Measurements from ENCODE around the gene KIF13A.
"Not testable (repeated sequence)": the region's sequence is repeated elsewhere in the genome, so short reads cannot be mapped to it uniquely, and the experiment has no call there.

KIF13A gene

DNA sequence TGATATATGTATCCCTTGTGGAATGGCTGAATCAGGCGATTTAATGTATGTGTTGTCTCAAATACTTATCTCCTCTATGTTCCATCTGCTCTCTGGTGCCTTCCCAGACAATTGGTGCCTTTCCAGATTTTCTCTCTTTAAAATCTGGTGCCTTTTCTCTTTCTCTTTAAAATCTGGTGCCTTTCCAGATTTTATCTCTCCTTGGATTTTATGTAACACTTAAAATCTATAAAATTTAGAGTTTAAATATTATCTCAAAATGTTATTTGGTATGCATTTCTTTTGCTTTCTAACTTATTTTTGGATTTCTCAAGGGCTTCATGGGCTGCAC is 116.3 kb downstream of the KIF13A start:
- DNase-seq (ENCODE audit: low spot score) = no peak

DNA sequence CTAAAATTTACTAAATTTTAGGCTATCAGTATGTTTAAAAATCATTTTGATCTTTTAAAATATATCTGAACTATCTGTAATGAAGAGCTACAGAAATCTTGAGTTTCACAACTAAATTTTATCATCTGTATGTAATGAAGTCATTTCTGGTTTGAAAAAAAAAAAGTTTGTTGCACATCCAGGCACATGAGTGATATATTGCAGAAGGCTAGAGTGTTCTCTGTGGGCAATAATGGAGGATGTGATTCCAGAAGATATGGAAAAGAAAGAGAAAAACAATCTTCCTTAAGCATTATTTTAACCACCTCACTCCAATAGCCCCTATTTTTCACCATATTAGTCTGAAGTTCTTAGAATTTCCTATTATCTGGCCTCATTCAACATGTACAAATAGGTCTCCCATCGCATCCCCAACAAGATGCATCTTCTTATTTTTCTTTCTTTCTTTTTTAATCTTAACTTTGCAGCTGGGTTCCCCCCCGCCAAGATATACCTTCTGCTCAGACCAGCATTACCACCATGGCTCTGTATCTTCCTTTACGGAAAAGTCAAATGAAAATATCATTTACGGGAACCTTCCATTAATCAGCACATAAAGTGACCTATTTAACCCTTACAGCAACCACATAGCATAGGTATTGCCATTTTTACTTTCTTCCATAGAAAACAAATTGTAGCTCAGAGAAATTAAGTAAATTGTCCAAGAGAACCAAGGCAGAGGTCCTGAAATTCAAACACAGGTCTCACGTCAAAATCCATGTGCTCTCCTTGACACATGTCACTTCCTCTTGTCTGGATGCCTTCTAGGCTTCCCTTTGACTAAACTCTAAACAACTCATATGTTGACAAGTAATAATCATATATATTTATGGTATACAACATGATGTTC is 116.9 kb downstream of the KIF13A start:
- no peak for DNase-seq (ENCODE audit: low spot score)

DNA sequence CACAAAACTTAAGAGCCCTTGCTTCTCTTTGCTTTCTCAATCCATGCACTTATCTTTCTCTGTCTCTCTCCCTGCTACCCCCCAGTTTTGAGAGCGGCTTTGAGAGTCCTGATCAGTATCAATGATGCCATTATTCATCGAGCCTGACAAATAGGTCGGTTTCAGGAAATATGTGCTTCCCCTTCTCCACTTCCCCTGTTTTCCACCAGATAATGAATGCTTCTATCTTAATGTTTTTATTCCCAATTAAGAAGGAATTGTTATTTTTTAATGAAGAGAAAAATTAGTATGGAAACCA is 117.7 kb downstream of the KIF13A start:
- no peak for DNase-seq (ENCODE audit: low spot score)

DNA sequence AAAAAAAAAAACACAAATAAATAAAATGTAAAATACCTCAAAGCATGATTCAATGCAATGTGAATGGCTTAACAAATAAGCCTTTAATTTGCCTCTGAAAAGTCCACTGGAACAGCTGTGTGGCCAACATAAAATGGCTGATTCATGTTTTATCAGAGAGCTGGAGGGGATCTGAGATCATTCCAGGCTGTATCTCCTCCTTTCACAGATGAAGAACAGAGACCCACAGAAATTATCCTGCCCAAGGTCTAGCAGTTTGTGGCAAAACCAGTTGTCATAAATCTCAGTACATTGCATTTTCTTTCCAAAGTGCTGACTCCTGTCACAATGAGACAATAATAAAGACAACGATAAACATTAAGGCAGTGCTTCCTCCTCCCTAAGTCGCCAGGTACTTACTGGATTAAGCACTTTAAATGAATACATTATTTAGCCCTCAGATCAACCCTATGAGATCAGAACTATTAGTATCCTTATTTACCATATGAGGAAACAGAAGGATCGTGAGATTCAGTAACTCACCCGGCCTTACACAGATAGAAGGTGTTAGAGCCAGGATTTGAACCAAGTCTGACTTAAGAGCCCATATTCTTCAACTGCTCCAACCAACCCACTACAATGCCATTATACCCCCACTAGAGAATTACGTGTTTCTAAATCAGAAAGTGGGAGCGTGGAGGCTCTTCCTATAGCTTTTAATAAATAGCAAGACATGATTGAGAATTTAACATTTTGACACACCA is 118.3 kb downstream of the KIF13A start:
- no peak for DNase-seq (ENCODE audit: low spot score)

GRCh38 chr6:17867880-17868279 is 119.6 kb downstream of the KIF13A start:
- no peak for DNase-seq (ENCODE audit: low spot score)

DNA sequence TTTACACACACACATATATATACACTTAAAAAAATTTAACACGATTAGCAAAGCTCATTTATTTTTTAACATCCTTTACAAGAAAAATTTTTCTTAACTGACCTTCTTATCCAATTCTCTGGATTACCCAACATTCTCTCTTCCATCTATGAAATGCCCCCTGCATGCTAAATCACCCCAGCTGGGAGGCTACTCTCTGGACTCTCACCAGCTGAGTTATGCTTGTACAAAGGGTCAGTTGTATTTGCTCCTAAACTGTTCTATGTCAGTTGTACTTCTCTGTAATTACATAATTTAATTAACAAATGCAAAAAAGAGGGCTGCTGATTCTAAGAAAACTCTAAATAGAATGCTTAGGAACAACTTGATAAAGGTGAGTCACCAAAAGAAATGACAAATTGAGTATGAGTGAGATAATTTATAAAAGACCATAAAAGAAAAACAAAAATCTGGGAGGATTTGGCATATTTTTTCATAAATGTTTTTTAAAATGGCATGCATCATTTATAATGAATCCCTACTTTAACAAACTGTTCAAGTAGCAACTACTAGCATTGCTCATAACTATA is 120.5 kb downstream of the KIF13A start:
- no peak for DNase-seq (ENCODE audit: low spot score)

- no peak for DNase-seq (ENCODE audit: low spot score)
These were observed 121.4 kb downstream of the KIF13A start for GRCh38 chr6:17865798-17866725.

DNA sequence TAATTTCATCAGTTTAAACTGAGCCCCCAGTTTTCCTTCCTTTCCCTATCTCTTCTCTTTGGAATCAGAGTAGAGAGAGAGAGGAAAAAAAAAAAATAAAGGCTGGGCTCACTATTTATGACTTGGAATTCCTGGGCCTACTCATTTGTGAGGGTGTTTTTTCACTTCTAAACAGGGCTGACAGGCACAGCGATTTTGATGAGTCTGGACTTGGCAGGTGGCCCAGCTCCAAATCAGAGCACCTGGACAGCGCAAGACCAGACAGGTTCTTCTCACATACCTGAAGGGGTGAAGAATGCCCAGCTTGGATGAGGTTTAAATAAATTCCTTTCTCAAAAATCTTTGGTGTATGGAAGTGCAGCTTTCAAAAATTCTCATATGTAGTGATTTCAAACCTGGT is 122.2 kb downstream of the KIF13A start:
- no peak for DNase-seq (ENCODE audit: low spot score)

DNA sequence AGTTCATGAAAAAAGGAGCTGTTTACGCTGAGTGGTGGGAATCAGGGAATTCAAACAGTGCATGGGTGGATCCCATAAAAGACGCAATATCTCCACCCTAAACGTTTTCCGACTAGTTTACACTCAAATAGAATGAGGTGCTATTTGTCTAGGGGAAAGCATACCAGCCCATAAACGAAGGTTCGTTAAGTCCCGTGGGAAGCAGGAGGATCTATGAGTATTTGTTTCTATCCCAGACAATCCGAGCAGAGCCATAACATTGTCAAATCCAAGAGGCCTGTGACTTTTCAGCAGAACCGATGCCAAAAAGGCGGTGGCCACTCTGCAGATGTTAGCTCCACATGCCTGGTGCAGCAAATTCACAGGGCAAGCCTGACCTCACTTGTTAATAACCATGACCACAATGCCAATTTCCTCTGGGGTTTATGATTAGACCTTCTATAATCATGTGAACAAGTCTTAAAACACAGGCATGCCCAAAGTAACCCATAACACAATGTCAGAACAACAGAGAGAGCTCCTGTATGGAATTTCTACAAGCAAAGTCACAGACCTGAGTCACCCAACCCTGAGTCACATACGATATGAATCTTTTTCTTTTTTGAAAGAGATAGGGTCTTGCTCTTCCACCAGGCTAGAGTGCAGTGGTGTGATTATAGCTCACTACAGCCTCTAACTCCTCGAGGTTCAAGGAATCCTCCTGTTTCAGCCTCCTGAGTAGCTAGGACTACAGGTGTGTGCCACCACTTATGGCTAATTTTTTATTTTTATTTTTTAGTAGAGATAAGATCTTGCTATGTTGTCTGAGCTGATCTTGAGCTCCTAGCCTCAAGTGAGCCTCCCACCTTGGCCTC is 123.3 kb downstream of the KIF13A start:
- no peak for DNase-seq (ENCODE audit: low spot score)

- DNase-seq (ENCODE audit: low spot score) = no peak
These were observed 126.1 kb downstream of the KIF13A start for GRCh38 chr6:17861361-17861760.

GRCh38 chr6:17859846-17860245 is 127.6 kb downstream of the KIF13A start:
- no peak for DNase-seq (ENCODE audit: low spot score)

- DNase-seq (ENCODE audit: low spot score) = no peak
These were observed 128.9 kb downstream of the KIF13A start for GRCh38 chr6:17858584-17858983.

DNA sequence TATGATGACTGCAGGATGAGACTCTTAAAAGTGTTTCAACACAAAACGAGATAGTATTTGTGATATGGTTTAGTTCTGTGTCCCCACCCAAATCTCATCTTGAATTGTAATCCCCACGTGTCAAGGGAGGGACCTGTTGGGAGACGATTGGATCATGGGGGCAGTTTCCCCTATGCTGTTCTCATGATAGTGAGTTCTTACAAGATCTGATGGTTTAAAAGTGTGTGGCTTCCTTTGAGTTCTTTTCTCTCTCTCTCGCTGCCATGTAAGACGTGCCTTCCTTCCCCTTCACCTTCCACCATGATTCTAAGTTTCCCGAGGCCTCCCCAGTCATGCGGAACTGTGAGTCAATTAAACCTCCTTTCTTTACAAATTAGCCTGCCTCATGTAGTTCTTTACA is 130.2 kb downstream of the KIF13A start:
- not testable (repeated sequence) for DNase-seq (ENCODE audit: low spot score)

DNA sequence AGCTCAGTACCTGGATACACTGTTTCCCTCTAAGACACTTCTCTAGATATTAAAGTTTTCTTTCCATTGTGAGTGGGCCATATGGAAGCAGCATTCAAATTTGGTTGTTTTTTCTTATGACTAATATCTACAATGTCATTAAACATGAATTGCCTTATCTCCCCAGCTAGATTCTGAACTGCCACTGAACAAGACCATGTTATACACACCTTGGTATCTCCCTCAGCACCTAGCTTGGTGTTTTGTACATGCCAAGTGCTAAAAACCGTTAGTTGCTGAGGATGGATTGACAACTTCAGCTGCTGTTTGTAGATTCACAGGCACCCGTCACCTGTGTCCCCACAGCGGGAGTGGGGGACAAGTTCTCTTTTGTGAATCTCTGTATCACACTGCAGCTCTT is 131.1 kb downstream of the KIF13A start:
- no peak for DNase-seq (ENCODE audit: low spot score)

DNA sequence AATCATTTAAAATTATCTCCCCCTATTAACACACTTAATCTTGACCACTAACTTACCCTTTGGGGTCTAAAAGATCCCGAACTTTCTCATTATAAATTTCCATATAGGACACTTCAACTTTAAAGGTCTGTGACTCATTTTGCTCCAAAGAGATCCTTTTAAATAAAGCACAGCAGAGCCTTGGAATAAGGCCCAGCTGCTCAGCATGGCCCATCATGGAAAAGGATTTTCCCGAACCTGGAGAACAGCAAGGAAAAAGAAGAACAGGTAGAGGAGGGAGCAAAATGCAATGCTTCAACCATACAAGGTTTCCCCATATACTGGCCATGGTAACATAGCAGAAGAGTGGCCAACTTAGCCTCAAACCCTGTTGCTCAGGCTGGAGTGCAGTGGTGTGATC is 132.1 kb downstream of the KIF13A start:
- DNase-seq (ENCODE audit: low spot score) = no peak

- no peak for DNase-seq (ENCODE audit: low spot score)
These were observed 133.9 kb downstream of the KIF13A start for GRCh38 chr6:17853533-17853932.

GRCh38 chr6:17851720-17852161 is 135.7 kb downstream of the KIF13A start:
- DNase-seq (ENCODE audit: low spot score) = no peak

- DNase-seq (ENCODE audit: low spot score) = no peak
These were observed 136.3 kb downstream of the KIF13A start for GRCh38 chr6:17851001-17851719.

DNA sequence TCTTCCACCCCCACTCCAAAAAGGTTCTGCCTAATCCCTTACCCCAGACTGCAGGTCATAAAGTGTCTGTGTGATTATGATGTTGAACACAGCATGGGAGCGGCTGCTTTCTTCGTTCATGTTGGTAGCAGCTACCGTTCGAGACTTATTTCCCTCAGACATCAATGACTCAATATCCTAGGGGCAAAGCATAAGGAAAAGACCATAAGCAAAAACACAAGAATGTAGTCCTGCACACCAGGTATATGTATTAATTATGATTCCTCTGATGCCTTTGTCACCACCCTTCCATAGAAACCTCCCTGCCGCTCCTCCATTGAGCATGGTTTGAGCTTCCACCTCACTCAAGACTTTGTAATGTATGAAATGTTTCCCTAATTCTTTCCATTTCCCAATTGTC is 137.2 kb downstream of the KIF13A start:
- DNase-seq (ENCODE audit: low spot score) = no peak

GRCh38 chr6:17847203-17847760 is 140.2 kb downstream of the KIF13A start:
- DNase-seq (ENCODE audit: low spot score) = no peak

Measured in CD4-positive, alpha-beta T cell treated with Interleukin-6 at 100 ng/mL for 8 hours (primary cell).